ENCODE data around the gene ANKRD66.

GRCh38 chr6:46793138-46793537 lies 46.4 kb downstream of the ANKRD66 start, which contains the start of gene MEP1A:
- TF ChIP-seq EZH2phosphoT487 (IDR thresholded peaks at IDR 0.05; ENCODE audit: insufficient read depth, low read depth) (no peak), EZH2 (IDR thresholded peaks at IDR 0.05; ENCODE audit: insufficient read depth, poor library complexity, severe bottlenecking) (no peak)

All from GM23248 (cell line).